Omental fat pad (tissue), 4 donors: ENCODE data around the gene WDR18. TPM values are rescaled to one million over a fixed set of nuclear protein-coding genes. Genes with fewer than 3 reads are reported as not detected.

Experiments used
- ATAC-seq: fragments of 150-250 bp; one replicate; pipeline ENCODE4 v1.9.1; 2016; ENCODE audit warnings: mild to moderate bottlenecking, moderate library complexity; ENCODE audit not compliant: low FRiP score
- DNase-seq: peaks from one replicate; pipeline ENCODE4 v3.0.0-alpha.2; 2019; ENCODE audit warnings: low spot score
- total RNA-seq, 4 donors: library from RNA; depleted of rRNA; stranded (reverse); fragments of >200 nt; gene quantifications; one replicate each; pipeline ENCODE4 v1.1.0, GENCODE V29; 2016
- TF ChIP-seq, protein P1 (sequence below), 3 donors: fragments of 450-650 bp; IDR thresholded peaks; one replicate each; pipeline ENCODE4 v1.5.1; 2016 to 2017; ENCODE audit warnings: antibody characterized with exemption in 3 of 3, mild to moderate bottlenecking in 3 of 3, moderate library complexity in 2 of 3

The WDR18 gene
- total RNA-seq, 4 donors from 2014 or later = 22.8 to 69.4 (median 37.5) TPM

DNA sequence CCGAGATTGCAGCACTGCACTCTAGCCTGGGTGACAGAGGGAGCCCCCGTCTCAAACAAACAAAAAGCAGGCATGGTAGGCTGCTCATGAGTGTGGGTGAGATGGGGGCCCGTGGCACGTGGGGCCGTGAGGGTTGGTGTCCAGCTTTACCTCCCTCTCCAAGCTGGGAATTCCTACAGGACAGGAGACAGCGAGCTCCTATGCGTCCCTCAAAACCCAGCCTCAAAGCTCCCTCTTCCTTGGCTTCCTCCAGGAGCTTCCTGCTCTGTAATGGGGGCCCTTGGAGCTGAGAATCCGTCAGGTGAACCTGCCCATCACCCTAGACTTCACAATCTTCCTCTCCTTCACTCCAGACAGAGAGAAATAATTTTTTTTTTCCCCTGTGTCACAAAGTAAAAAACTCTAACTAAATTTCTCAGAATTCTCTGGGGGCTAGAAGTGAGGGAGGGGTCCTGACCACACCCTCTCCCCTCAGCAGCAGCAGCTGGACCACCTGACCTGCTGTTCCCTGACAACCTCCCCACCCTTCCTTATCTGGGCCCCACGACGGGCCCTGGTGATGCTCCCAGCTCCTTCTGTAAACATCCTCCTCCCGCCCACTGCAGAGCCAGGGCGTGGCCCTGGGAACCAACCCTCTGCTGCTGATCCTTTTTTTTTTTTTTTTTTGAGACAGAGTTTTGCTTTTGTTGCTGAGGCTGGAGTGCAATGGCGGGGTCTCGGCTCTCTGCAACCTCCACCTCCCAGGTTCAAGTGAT lies 22.1 kb upstream of the WDR18 start:
- TF ChIP-seq, protein P1, sequence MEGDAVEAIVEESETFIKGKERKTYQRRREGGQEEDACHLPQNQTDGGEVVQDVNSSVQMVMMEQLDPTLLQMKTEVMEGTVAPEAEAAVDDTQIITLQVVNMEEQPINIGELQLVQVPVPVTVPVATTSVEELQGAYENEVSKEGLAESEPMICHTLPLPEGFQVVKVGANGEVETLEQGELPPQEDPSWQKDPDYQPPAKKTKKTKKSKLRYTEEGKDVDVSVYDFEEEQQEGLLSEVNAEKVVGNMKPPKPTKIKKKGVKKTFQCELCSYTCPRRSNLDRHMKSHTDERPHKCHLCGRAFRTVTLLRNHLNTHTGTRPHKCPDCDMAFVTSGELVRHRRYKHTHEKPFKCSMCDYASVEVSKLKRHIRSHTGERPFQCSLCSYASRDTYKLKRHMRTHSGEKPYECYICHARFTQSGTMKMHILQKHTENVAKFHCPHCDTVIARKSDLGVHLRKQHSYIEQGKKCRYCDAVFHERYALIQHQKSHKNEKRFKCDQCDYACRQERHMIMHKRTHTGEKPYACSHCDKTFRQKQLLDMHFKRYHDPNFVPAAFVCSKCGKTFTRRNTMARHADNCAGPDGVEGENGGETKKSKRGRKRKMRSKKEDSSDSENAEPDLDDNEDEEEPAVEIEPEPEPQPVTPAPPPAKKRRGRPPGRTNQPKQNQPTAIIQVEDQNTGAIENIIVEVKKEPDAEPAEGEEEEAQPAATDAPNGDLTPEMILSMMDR (IDR thresholded peaks at IDR 0.05) = no peak
- DNase-seq = no peak

DNA sequence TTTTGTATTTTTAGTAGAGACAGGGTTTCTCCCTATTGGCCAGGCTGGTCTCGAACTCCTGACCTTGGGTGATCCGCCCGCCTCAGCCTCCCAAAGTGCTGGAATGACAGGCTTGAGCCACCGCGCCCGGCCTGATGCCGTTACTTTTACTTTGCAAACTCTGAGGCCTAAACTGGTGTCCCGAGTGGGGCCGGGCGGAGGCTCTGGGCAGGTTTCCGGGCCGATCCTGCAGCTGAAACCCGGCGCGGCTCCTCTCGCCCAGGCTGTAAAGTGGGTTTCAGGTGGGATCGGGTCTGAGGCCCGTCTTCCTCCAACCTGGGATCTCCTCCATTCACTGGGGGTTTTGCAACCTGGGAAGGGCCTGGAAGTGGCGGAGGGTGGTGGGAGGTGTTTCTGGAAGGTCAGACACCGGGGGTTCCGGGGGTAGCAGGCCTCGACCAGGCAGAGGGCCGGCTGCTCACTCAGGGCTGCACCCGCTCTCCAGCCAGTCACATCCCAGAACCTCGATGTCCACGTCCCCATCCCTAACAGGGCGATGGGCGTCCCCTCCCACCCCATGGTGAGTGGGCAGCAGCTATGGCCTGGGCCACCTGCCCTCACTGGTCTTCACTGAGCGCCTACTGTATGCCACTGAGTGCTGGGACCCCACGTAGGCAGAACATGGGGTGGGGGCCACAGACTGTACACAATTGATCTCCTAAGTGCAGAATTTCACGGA lies 21.3 kb upstream of the WDR18 start:
- no peak for DNase-seq
- TF ChIP-seq, protein P1 (IDR thresholded peaks at IDR 0.05) = no peak
- no peak for ATAC-seq

More for the DNA sequence above, 22.1 kb upstream of the WDR18 start:
- ATAC-seq = no peak

DNA sequence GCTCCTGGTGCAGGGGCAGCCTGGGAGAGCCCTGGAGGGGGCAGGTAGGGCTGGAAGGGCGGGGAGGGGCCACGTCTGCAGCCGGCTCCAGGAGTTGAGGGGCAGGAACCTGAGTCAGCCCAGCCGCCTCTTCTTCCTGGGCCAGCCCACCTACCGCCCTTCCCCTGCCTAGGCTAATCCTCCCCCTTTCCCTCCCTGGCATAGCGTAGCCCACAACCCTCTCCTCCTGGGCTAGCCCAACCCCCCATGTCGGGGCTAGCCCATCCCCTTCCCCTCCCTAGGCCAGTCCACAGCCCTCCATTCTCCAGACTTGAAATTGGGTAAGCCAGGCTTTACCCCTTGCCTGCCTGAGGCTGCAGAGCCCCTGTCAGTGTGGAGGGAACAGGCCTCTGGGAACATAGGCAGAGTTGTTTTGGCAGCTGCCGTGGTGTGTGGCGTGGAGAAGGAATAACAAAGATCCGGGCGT lies 20.6 kb upstream of the WDR18 start:
- ATAC-seq (no peak), DNase-seq (no peak)
- TF ChIP-seq, protein P1 (IDR thresholded peaks at IDR 0.05) = no peak

DNA sequence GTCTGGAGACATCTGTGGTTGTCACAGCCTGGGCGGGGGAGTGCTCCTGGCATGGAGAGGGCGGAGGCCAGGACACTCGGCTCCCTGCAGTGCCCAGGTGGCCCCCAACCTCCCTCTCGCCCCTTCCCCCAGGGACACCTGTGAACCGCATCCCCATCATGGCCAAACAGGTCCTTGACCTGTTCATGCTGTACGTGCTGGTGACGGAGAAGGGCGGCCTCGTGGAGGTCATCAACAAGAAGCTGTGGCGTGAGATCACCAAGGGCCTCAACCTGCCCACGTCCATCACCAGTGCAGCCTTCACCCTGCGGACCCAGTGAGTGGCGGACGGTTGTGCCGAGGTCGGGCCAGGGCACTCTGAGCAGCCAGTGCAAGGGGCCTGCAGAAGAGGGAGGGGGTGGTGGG lies 20.0 kb upstream of the WDR18 start:
- ATAC-seq (no peak), DNase-seq (no peak)
- TF ChIP-seq, protein P1 (IDR thresholded peaks at IDR 0.05) = no peak

DNA sequence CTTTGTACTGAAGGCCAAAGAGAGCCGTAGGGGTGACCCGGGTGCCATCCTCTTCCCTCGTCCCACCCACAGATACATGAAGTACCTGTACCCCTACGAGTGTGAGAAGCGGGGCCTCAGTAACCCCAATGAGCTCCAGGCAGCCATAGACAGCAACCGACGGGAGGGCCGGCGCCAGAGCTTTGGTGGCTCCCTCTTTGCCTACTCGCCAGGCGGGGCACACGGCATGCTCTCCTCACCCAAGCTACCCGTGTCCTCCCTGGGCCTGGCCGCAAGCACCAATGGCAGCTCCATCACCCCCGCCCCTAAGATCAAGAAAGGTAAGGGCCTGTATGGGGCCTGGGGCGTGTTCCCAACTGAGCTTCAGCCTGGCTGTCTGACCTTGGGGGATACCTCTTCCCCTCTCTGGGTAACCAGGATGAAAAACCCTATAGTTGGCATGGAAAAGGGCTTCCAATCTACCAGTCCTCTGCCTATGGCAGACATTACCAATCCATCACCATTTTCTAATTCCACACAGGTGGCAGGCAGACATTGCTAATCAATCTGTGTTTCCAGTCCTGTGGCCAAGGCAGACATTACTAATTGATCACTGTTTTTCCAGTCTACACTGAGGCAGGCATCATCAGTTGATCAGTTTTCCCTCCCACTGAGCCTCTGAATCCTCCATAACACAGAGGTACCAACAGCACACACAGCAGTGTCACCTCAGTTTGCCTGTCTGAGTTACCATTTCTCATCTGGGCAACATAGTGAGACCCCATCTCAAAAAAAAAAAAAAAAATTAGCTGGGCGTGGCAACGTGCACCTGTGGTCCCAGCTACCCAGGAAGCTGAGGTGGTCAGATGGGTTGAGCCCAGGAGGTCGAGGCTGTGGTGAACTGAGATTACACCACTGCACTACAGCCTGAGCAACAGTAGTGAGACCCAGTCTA lies 19.1 kb upstream of the WDR18 start:
- TF ChIP-seq, protein P1 (IDR thresholded peaks at IDR 0.05) = no peak
- DNase-seq (no peak), ATAC-seq (no peak)

DNA sequence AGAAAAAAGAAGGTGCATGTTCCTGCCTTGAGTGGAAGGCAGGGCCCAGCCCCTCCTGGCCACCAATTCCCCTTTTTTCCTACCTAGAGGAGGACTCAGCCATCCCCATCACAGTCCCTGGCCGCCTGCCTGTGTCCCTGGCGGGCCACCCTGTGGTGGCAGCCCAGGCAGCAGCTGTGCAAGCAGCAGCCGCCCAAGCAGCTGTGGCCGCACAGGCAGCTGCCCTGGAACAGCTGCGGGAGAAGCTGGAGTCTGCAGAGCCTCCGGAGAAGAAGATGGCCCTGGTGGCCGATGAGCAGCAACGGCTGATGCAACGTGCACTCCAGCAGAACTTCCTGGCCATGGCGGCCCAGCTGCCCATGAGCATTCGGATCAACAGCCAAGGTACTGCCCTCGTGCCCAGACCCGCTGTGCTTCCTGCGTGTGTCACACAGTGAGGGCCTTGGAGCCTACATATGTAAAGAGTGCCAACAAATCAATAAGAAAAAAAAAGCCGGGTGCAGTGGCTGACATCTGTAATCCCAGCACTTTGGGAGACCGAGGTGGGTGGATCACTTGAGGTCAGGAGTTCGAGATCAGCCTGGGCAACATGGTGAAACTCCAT lies 17.6 kb upstream of the WDR18 start:
- DNase-seq (no peak), ATAC-seq (no peak)
- TF ChIP-seq, protein P1 (IDR thresholded peaks at IDR 0.05) = no peak
